Cardiac fibroblast (primary cell): Measurements from ENCODE around the gene RDH13.
A peak's percentile ranks its signal among the peaks of the same experiment; 100 is the strongest.

Experiments
- DNase-seq, 2 donors: peaks; one replicate each; pipeline versions ENCODE4 v3.0.0 to v3.0.0-alpha.2; 2010; ENCODE audit warnings: low read depth in 2 of 2
- H3K4me3 ChIP-seq, 2 donors: replicated peaks in 1 of 2; 1 replicate in 1 of 2; 2 replicates in 1 of 2; pipeline ENCODE4 v1.5.1; 2011; ENCODE audit warnings: low read depth in 2 of 2, low read length in 2 of 2, mild to moderate bottlenecking in 2 of 2, moderate library complexity in 1 of 2
- TF ChIP-seq, protein P1 (sequence below): IDR thresholded peaks from one replicate; pipeline ENCODE4 v1.5.1; 2011; ENCODE audit warnings: low read depth, mild to moderate bottlenecking, low read length, inconsistent platforms

RDH13 gene

GRCh38 chr19:55075371-55075998 is 12.5 kb upstream of the RDH13 start, which contains the start of gene EPS8L1:
EPS8L1 (plus strand) TSS chr19:55075869; CDS start chr19:55076445, 576 bp downstream.
- no peak within 1 kb of the TSS for H3K4me3 ChIP-seq
- DNase-seq: no peak
- TF ChIP-seq, protein P1, sequence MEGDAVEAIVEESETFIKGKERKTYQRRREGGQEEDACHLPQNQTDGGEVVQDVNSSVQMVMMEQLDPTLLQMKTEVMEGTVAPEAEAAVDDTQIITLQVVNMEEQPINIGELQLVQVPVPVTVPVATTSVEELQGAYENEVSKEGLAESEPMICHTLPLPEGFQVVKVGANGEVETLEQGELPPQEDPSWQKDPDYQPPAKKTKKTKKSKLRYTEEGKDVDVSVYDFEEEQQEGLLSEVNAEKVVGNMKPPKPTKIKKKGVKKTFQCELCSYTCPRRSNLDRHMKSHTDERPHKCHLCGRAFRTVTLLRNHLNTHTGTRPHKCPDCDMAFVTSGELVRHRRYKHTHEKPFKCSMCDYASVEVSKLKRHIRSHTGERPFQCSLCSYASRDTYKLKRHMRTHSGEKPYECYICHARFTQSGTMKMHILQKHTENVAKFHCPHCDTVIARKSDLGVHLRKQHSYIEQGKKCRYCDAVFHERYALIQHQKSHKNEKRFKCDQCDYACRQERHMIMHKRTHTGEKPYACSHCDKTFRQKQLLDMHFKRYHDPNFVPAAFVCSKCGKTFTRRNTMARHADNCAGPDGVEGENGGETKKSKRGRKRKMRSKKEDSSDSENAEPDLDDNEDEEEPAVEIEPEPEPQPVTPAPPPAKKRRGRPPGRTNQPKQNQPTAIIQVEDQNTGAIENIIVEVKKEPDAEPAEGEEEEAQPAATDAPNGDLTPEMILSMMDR: no peak

DNA sequence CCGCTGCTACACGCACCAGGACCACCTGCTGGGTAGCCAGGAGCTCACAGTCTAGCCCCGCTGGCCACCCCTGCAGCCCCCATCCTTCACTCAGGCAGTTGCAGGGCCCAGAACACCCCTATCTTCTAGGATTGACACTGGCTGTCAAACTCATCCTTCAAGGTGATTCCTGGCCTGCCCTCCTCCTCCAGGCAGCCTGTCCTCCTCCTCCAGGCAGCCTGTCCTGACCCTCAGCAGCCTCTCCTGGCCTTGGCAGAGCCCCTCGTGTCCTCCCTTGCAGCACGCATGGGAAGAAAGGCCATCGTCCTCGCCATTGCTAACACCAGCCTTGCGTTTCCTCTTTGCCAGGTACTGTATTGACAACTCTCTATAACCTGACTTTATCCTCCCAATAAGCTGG is 9.0 kb upstream of the RDH13 start:
- TF ChIP-seq, protein P1: no peak
- no peak for DNase-seq
- H3K4me3 ChIP-seq: no peak overlapping the region

DNA sequence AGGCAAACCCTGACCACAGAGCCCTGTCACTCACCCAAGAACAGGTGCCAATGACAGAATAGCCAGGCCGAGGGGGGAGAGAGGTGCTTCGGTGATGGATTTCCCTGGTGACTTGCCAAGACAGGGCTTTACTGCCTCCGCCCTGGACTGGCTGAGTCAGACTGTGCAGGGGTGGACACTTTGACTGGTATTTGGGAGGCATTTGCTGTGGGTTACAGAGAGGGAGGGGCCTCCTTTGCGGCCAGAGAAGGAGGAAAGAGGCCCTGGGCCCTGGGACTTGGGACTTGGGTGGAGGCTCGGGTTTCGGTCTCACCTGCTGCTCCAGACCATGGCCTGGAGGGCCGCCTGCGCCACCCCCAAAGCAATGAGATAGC is 8.2 kb upstream of the RDH13 start:
- H3K4me3 ChIP-seq: no peak overlapping the region

DNA sequence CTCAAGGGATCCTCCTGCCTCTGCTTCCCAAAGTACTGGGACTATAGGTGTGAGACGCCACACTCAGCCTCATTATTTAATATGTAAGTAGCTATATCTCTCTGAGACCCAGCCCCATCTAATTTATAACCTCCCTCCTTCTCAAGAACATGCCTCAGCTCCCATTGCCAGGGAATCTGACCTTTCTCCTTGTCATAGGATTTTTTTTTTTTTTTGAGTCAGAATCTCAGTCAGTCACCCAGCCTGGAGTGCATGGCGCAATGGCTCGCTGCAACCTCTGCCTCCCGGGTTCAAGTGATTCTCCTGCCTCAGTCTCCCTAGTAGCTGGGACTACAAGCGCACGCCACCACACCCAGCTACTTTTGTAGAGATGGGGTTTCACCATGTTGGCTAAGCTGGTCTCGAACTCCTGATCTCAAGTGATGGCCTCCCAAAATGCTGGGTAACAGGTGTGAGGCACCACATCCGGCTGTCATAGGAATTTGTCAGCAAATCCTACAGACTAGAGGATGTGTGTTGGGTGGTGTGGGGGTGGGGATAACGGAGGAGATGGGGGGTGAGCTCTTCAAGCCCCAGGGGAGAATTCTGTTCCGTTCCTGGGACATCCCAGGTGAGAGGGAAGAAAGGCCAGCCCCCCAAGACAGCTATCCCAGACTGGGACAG is 7.6 kb upstream of the RDH13 start:
- no peak for DNase-seq
- TF ChIP-seq, protein P1: no peak

More for the DNA sequence above, 8.2 kb upstream of the RDH13 start:
- TF ChIP-seq, protein P1: no peak
- DNase-seq: peak; percentile 38 to 64

DNA sequence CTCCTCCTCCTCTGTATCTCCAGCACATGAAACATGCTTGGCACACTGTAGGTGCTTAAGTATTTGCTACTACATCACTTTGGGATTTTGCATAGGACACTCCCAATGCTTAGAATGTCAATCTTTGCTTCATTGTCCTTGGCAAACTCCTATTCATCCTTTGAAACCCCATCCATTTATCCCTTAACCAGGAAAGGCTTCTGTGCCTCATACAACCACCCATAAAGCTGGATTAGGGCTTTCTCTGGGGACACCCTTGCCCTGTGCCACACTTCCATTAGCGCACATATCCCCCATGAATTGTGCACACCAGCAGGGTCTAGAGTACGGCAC is 6.9 kb upstream of the RDH13 start:
- H3K4me3 ChIP-seq: no peak overlapping the region
- DNase-seq: no peak
- TF ChIP-seq, protein P1: no peak

More for the DNA sequence above, 7.6 kb upstream of the RDH13 start:
- H3K4me3 ChIP-seq: no peak overlapping the region

GRCh38 chr19:55068950-55069864 is 6.3 kb upstream of the RDH13 start:
- peak; percentile 23 to 28 for DNase-seq
- no peak overlapping the region for H3K4me3 ChIP-seq

More at GRCh38 chr19:55068950-55069864, 6.3 kb upstream of the RDH13 start:
- TF ChIP-seq, protein P1: no peak
